UCSD-AML1 (cell line): ENCODE measurements around the gene MOSPD3.
A peak's percentile ranks its signal among the peaks of the same experiment; 100 is the strongest.

Source experiments
- DNase-seq: peaks from one replicate; lab custom pipeline; 2025; ENCODE audit not compliant: unreplicated experiment; lab: John Stamatoyannopoulos, UW

The MOSPD3 gene

DNA sequence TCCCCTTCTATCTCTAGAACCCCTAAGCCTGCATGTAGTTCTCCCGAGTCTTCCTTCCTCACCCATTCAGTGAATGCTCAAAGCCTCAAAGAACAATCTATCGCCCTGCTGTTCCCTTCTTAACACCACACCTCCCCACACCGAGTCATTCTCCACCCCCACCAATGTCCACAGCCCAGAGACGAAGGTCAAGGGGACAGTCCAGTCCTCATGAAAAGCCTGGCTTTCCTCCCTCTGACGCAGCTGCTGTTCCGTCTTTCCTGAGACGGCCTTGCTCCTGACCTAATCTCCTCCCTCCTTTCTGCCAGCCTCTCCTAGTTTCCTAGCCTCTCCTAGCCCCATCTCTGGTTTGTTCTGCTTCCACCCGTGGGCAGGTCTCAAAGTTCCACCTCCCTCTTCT lies 9.2 kb downstream of the MOSPD3 start:
- DNase-seq: no peak

DNA sequence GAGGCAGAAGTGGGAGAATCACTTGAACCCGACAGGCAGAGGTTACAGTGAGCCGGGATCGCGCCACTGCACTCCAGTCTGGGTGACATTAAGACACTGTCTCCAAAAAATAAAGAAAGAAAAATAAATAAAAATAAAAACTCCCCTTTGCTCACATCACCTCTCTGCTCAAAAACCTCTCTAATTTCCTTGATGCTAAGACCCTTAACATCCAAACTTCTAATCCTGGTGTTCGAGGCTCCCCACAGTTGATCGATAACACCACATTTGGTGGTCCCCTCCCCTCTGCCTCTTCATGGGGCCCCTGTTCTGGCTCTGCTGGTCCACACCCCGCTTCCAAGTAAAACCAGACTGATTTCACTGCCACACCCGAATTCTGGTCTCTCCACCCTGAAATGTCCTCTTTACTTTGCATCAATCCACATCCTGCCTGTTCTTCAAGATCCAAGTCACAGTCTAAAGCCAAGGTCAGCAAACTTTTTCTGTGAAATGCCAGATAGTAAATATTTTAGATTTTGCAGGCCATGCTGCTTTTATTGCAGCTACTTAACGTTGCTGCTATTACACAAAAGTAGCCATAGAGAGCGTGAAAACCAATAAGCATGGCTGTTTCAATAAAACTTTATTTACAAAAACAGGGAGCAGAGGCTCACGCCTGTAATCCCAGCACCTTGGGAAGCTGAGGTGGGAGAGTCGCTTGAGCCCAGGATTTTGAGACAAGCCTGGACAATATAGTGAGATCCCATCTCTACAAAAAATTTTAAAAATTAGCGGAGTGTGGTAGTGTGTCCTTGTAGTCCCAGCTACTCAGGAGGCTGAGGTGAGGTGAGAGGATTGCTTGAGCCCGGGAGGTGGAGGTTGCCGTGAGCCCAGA lies 11.8 kb downstream of the MOSPD3 start:
- no peak for DNase-seq

DNA sequence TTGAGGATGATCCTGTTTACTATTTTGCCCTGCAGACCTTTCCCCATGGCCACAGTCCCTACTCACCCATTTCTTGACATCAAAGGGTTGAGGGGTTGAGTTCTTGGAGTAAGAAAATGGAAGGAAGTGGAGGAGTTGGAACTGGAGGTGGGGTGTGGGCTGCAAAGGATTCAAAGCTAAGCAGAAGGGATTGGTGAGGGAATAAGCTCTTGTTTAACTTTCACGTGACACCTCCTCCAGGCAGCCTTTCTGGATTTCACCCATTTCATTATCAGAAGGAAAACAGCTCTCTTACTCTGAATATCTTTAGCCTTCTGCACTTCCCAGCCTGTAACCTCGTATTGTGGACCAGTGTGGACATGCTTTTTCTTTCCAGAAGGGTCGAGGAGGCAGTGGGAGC lies 13.7 kb downstream of the MOSPD3 start:
- DNase-seq: no peak

DNA sequence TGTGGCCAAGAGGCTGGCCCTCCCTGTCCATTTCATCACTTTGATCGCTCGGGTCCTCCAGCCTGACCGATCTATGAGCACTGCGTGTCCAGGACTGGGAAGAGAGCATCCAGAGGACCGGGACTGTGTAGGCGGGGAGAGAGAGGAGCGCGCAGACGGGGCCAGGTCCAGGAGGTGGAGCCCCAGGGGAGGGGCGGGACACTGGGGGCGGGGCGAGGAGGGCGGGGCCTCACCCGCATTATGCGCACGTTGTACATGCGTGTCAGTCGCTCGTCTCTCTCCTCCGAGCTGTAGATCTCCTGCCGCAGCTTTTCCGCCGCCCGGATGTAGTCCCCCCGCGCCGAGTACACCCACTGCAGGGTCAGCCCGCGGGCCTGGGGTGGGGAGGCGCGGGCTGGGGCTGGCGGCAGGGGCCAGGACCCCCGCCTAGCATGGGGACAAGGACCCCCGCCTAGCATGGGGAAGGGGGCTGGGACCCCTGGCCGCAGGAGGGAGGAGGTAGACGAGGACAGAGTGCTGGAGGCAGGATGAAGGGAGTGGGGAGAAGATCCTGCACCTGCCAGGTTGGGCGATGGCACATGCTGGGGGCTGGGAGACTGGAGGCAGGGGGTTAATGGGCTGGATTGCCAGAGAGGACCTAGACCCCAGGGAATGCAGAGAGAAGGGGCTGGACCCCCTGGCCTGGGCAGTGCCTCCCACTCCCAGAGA lies 14.3 kb downstream of the MOSPD3 start:
- DNase-seq: peak; percentile 54

GRCh38 chr7:100627238-100627549 lies 14.9 kb downstream of the MOSPD3 start:
- DNase-seq: no peak

DNA sequence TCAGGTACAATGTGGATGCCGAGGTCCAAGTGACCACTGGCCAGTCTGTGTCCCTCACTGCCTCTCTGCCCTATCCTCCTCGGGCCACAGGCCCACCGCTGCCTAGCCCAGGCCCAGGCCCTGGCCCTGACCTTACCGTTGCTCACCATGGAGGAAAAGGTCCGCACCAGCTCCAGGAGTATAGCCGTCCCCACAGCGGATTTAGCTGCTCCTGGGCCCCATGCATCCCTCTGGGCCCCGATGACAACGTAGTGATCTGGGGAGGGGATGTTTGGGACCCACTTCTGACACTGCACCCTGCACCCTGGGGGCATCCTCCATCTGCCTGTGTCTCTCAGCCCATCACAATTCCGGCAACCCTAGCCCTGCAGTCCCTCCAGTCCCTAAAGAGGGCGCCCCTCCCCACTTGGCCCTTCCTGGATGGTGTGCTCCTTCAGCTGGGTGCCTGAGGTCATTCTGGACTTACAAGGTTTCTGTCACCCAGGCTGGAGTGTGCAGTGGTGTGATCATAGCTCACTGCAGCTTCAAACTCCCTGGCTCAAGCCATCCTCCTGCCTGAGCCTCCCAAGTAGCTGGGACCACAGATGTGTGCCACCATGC lies 16.9 kb downstream of the MOSPD3 start:
- DNase-seq: peak; percentile 44

DNA sequence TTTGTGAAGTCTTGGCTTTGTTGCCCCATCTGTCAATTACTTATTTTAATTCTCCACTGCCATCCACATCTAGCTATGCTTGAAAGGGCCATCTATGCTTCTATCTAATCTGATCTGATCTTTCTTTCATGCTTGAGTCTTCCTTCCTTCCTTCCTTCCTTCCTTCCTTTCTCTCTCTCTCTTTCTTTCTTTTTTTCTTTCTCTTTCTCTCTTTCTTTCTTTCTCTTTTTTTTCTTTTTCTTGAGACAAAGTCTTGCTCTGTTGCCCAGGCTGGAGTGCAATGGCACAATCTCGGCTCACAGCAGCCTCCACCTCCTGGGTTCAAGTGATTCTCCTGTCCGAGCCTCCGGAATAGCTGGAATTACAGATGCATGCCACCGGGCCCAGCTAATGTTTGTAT lies 17.7 kb downstream of the MOSPD3 start:
- no peak for DNase-seq

DNA sequence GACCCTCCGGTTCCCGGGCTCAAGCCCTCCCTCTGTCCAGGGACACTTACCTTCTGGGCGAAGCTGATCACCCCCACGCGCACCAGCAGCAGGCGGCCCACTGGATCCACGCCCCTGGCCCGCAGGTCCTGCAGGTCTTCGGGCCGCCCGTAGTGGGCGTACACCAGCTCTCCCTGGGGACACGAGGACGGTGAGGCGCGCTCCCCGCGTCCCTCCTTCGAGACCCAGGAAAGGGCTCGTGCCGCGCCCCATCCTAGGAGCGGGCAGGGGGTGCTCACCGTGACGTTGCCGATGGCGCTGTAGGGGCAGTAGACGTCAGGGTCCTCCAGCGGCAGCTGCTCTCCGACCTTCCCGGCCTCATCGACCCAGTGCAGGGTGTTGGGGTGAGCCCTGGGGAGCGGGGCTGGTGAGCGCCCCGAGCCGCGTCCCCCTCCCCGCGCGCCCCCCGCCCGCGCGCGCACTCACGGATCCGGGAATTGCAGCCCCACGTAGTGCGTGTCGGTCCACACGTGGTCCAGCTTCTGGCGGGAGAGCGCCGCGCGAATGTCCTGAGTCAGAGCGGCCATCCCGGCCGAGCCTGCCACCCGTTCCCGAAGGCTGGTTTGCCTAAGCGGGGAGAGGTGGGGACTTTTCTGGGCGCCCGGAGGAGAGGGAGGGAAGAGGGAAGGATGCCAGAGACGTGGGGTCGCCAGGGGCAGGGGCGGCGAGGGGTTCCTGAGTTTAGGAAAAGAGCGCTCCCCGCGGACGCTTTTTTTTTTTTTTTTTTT lies 20.8 kb downstream of the MOSPD3 start:
- DNase-seq: peak; percentile 52

GRCh38 chr7:100639995-100640516 lies 27.7 kb downstream of the MOSPD3 start:
- DNase-seq: no peak

DNA sequence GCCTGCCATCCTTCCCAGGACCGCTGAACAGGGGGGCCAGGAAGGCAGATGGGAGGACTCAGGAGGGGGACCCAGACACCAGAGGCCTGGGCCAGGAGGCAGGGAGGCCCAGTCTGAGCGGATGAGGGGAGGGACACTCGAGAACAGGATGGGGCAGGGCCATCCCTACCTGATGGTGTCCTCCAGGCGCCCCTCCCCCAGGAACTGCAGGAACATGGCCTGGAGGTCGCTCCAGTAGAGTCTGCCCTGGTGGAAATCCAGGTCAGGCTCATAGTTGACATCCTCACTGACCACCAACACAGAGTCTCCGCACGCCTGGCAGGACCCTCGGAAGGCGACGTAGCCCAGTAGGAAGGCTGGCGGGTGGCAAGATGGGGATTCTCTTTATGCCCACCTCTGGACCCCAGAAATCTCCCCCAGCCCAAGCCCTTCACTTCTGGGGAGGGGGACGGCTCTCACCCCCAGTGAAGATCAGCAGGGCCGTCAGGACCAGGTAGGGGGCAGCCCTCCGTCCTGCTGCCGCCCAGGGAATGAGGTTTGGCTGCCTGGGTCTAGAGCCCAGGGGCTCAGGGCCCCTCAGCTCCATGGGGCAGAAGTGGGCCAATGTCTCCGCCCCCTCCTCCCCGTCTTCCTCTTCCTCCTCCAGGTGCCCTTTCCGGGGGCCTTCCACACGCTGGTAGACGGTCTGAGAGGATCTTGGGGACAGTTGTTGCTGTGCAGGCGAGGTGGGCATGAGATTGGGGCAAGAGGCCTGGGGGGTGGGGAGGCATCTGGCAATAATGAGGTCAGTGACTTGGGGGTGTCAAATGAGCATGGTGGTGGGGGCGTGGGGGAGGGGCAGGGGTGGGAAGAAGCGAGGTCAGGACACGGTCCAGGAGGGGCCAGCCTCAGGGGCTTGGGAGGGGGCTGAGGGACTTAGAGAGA lies 28.4 kb downstream of the MOSPD3 start:
- no peak for DNase-seq

- no peak for DNase-seq
Observed at GRCh38 chr7:100641463-100641859, 29.1 kb downstream of the MOSPD3 start, which contains the start of gene TFR2. Gene TFR2, minus strand, starts transcription at chr7:100641552. Its CDS starts 43 bp downstream, at chr7:100641509.

DNA sequence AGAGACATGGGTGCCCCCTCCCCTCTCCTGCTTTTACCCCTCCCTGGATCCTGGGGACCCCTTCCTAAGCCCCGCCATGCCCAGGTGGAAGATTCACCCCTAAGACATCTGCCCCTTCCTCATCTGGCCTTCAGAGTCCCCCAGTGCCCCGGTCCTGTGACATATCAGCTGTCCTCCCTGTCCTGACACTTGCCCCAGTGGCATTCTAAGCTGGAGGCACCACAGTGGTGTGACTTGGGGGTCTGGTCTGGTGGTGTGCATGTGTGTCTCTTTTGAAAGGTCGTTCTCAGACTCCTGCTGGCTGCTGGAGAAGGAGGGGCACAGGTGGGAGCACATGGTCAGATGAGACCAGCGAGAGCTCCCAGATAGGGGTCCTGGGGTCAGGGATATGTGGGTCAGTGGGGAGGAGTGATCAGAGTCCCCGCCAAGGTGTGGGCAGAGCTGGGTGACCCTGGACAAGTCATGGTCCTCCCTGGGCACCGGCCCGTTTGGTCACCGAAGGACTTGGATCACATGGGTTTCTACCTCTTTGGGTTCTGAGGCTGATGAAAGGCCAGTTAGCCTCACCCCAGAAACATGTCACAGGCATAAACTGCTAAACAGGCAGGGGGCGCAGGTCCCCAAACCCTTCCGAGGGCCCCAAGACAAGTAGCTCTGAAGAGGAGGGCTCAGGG lies 29.7 kb downstream of the MOSPD3 start:
- DNase-seq: no peak

GRCh38 chr7:100642534-100642907 lies 30.2 kb downstream of the MOSPD3 start:
- no peak for DNase-seq

- no peak for DNase-seq
Observed at GRCh38 chr7:100649826-100650565, 37.7 kb downstream of the MOSPD3 start.

DNA sequence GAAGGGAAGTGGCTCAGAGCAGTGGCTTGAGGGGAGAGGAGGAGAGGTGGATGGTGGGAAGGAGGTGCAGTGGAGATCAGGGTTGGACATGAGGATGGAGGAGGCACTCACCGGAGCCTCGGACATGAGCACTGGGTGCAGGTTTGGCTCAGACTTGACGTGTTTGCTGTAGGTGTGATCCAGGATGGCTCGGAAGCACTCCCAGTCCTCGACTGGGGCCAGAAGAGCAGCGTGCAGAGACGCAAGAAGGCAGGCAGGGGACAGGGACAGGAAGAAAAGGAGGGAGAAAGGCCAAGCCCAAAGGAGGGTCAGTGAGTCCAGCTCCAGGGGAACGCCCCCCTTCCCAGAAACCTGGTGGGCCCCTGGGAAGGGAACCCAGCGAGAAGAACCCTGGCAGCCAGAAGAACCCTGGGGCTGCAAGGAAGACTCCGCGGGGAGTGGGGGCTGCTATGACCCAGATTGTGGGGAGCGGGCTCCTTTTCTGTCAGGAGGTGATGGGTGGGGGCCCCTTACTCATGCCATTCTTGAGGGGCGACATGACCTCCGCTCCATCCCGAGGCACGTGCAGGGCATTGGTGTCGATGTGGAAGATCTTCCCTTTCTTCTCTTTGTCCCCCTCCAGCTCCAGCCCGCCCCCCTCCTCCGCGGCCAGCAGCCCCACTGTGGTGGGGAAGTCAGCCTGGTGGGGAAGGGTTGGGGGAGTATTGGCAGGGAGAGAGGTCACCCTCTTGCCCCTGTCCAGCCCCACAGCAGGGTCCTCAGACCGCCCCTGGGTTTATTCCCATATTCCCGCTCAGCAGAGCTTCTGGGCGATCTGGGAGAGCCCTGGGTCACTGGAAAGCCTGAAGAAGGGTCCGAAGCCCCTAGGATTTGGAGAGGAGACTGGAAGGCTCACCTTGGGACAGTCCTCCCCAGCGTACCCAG lies 42.8 kb downstream of the MOSPD3 start:
- no peak for DNase-seq

GRCh38 chr7:100655908-100656674 lies 43.8 kb downstream of the MOSPD3 start, which contains the start of gene ACTL6B:
Gene ACTL6B, minus strand, starts transcription at chr7:100656448. Its CDS starts 94 bp downstream, at chr7:100656354.
- DNase-seq: peak; percentile 59
